GM19043 (cell line): ENCODE measurements around the gene TSPAN14.
A peak's percentile ranks its signal among the peaks of the same experiment; 100 is the strongest.
"Not testable (repeated sequence)": the region's sequence is repeated elsewhere in the genome, so short reads cannot be mapped to it uniquely, and the experiment has no call there.

Experiments
- ATAC-seq: cut with Tn5 transposase; IDR thresholded peaks from one replicate; pipeline ENCODE4 v1.9.1; 2021; ENCODE audit warnings: low read depth; ENCODE audit not compliant: unreplicated experiment

TSPAN14 gene

DNA sequence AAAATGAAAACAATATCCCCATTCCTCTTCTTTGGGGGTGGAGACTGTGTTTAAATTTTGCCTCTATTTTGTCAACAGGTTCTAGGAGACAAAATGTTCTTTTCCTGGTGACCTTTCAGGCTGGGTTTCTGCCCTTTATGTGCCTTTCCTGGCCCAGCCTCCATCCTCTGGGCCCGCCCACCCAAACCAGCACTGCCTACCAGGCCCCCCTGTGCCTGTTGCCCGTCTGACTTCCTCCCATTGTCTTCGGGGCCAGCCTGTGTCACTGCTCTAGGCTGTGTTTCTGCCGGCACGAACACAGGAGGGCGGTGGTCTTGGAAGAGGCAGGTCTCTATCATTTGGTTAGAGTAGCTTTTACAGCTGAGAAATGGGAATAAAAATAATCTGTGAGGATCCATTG lies 13.9 kb downstream of the TSPAN14 start:
- ATAC-seq: no peak

- ATAC-seq: no peak
Measured at GRCh38 chr10:80468806-80469421, 14.8 kb downstream of the TSPAN14 start.

GRCh38 chr10:80470266-80470665 lies 16.2 kb downstream of the TSPAN14 start:
- no peak for ATAC-seq

GRCh38 chr10:80471001-80471400 lies 16.9 kb downstream of the TSPAN14 start:
- ATAC-seq: no peak

GRCh38 chr10:80471715-80472233 lies 17.7 kb downstream of the TSPAN14 start:
- peak; percentile 48 for ATAC-seq

DNA sequence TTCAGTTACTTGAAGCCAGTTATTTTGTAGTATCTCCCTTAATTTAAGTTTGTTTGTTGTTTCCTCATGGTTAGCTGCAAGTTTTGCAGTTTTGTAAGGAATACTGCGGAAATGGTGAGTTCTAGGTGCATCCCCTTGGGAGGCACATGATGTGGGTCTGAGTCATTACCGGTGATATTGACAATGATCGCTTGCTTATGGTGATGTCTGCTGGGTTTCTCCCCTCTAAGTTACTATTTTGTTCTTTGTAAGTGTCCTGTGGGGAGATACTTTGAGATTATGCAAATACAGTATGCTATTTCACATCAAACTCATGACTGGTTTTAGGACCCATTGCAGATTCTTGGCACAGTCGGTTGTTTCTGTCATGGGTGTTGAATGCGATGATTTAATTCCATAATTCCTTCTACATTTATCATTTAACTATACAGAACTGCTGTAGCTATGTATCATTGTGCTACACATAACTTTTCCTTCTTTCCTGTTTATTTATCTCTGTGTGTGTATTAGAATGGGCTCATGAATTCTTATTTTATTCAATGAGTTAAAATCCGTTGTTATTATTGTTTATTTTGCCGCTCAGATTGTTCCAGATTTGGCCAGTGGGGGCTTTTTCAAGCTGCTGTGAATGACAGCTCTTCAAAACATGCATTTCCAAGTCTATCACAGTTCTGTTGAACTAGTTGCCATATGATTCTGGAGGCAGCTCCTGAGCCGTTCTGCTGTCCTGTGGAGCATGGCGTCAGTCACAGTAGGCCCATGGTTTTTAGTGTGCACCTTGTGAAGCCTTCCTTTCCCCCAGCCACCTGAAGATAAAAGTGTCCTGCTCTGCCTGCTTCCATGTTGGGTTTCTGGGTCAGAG lies 18.4 kb downstream of the TSPAN14 start:
- ATAC-seq: peak; percentile 89

DNA sequence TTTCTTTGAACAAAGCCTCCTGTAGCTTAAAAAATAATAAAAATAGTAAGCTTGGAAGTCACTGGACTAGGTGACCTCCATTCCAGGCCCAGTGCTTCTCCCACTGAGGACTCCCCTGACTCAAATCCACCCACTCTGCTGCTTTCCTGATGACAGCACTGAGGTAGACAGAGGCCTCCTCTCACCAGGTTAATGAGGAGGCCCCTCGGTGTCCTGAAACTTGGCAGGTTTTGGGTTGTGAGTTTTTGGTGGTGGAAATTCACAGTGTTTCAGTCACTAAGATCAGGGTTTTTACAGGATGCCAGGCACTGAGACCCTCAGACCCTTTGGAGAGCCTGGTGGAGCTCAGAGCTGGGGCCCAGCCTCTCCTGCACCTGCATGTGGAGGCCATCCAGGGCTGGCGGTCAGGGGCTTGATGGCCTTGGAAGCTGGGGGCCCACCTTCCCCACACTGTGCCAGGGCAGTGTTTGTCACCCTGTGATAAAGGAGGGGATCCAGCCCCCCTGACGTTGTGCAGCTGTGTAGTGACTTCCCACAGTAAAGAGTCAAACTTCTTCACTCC lies 19.1 kb downstream of the TSPAN14 start:
- no peak for ATAC-seq

GRCh38 chr10:80473692-80474596 lies 19.8 kb downstream of the TSPAN14 start:
- ATAC-seq: no peak

- no peak for ATAC-seq
Measured at GRCh38 chr10:80474597-80474910, 20.4 kb downstream of the TSPAN14 start.

GRCh38 chr10:80474941-80475340 lies 20.8 kb downstream of the TSPAN14 start:
- ATAC-seq: no peak

- ATAC-seq: not testable (repeated sequence)
Measured at GRCh38 chr10:80475641-80476040, 21.5 kb downstream of the TSPAN14 start.

DNA sequence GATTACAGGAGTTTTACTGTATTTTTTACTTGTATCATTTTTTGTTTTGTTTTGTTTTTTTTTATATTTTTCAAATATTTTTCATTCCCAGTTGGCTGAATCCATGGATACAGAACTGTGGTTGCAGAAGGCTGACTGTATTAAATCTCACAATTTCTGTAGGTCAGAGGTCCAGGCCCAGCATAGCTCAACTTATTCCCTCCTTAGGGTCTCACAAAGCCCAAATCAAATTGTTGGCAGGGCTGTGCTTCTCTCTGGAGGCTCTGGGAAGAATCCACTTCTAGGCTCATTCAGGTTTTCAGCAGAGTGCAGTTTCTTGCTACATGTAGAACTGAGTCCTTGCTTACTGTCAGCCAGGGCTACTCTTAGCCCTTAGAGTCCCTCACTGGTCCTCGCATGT lies 22.6 kb downstream of the TSPAN14 start:
- no peak for ATAC-seq

DNA sequence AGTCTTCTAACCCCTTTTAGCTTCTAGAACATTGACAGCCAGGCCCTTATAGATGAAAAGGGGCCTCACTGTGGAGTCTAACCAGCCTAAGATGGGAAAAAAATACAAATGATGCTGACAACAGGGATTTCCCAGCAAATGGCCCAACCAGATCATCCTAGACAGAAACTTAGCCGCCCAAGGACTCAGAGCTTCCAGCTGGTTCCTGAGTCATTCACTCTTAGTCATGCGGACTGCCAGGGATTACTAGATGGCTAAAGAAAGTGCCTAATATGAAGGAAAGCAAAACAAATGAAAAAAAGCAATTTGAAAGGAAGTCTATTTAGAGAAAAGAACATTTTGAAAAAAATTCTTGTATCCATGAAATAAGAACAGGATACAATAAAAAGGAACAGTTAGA lies 23.7 kb downstream of the TSPAN14 start:
- ATAC-seq: no peak

GRCh38 chr10:80480373-80480772 lies 26.3 kb downstream of the TSPAN14 start:
- not testable (repeated sequence) for ATAC-seq

GRCh38 chr10:80480852-80481251 lies 26.7 kb downstream of the TSPAN14 start:
- ATAC-seq: no peak

- ATAC-seq: no peak
Measured at GRCh38 chr10:80484243-80484642, 30.1 kb downstream of the TSPAN14 start.

- no peak for ATAC-seq
Measured at GRCh38 chr10:80484676-80485075, 30.6 kb downstream of the TSPAN14 start.

GRCh38 chr10:80485076-80485945 lies 31.2 kb downstream of the TSPAN14 start:
- ATAC-seq: no peak

GRCh38 chr10:80485946-80486764 lies 32.0 kb downstream of the TSPAN14 start:
- no peak for ATAC-seq
